Epithelial cell of prostate (primary cell): ENCODE measurements around the gene PRKCB.
A peak's percentile ranks its signal among the peaks of the same experiment; 100 is the strongest.
"Not testable (repeated sequence)": the region's sequence is repeated elsewhere in the genome, so short reads cannot be mapped to it uniquely, and the experiment has no call there.

Experiments used
- DNase-seq: peaks from one replicate; pipeline ENCODE4 v3.0.0-alpha.2; 2011; ENCODE audit warnings: low read depth, low spot score
- H3K27ac ChIP-seq: fragments of 450-650 bp; 2 replicates; pipeline ENCODE4 v1.5.1; 2017; ENCODE audit warnings: mild to moderate bottlenecking

The PRKCB gene

DNA sequence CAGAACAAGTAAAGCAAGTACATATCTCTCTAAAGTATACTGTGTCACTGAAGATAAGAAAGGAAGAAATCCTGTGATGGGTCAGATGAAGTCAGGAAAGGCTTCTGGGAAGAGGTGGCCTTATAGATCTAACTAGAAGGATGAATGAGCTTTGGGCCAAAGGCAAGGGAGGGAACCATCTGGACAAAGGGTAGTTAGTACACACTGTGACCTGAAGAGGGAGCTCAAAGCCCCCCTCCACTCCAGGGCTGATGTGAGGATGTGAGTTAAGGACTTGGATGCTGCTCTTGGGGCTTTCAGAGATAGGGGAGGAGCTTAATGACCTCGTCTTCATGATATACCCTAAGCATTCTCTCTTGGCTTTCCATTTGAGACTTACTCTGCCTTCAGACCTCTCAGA is 235.1 kb downstream of the PRKCB start:
- H3K27ac ChIP-seq = no peak overlapping the region
- DNase-seq = no peak

DNA sequence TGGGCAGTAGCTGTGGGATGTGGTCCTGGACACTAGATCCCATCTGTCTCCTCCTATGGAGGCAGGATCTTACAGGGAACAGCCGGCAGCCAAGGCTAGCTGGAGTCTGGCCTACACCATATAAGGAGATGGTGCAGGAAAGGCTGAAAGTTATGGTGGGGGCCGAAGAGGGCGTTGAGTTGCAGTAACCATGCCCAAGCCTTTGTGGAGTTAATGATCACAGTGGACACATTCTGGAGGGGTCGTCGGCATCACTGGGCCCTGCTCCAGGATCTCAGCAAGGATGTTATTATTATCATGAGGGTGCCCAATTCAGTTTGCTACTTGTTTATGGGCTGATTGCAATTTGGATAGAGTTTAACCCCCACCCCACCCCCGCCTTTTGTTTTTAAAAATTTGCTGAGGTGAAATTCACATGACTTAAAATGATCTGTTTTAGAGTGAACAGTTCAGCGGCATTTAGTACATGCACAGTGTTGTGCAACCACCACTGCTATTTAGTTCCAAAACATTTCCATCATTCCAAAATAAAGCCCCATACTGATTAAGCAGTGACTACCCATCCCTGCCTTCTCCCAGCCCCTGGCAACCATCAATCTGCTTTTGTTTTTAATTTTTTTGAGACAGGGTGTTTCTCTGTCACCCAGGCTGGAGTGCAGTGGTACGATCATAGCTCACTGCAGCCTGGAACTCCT is 236.0 kb downstream of the PRKCB start:
- no peak overlapping the region for H3K27ac ChIP-seq
- no peak for DNase-seq

DNA sequence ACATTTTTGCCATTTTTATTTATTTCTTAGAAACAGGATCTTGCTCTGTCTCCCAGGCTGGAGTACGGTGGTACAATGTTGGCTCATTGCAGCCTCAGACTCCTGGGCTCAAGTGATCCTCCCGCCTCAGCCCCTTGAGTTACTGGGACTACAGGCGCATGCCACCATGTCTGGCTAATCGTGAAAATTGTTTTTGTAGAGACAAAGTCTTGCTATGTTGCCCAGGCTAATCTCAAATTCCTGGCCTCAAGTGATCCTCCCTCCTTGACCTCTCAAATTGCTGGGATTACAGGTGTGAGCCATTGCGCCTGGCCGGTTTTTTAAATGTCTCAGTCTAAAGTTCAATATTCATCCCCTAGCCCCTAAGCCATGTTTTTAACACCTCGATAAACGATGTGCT is 237.5 kb downstream of the PRKCB start:
- no peak overlapping the region for H3K27ac ChIP-seq
- no peak for DNase-seq

DNA sequence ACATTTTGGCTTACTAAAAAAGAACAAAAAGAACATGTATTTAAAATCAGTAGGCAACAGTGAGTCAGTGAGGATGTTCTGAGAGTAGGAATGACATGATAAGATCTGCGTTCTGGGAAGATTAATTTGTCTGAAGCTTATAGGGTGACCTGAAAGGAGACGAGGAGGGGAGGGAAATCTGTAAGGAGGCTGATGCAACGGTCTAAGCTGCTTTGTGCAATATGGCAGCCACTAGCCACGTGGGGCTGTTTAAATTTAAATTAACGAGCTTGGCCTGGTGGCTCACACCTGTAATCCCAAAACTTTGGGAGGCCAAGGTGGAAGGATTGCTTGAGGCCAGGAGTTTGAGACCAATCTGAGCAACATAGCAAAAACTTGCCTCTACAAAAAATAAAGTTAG is 238.8 kb downstream of the PRKCB start:
- DNase-seq = no peak
- no peak overlapping the region for H3K27ac ChIP-seq

DNA sequence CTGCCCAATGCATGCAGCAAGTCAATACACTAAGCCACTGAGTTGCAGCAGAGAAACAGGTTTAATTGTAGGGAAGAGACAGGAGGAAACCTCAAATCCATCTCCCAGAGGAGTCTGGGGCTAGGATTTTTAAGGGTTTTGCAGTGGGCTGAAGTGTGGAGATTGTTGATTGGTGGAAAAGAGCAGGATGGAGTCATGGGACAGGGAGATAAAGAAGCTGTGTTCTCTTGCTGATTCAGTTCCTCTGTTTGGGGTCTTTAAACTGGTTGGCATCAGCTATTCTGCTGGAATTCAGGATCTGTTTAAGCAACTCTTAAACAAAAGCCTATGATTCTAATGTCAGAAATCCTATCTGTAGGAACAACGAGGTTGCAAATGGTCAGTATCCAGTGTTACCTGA is 239.5 kb downstream of the PRKCB start:
- no peak for DNase-seq
- H3K27ac ChIP-seq = no peak overlapping the region

DNA sequence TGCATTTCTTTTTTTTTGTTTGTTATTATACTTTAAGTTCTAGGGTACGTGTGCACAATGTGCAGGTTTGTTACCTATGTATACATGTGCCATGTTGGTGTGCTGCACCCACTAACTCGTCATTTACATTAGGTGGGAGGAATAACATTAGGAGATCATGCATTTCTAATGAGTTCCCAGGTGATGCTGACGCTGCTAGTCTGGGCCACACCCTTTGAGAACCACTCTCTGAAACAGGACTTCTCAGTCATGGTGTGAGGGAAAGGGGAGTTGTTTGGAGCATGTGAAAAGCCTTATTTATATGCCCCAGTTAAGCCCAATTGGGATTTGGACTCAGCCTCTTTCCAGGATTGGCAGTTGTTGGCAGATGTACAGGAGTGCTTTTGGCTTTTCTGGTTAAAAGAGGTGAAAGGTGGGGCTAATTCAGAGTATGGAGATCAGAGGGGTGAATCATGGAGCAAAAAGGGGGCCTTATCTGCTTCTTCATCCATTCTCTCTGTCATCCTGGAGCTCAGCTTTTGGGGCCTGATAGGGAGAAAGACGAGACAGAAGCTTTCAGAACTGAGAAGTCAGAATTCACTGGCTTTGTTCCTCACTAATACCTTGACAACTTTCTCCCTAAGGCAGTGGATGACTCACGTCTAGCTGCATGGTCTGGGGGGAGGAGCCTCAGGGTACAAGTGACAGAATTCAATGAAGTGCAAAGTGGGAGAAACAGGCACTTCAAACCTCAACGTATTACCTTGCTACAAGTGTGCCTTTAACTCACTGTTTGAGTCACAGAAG is 240.3 kb downstream of the PRKCB start:
- no peak overlapping the region for H3K27ac ChIP-seq
- peak; percentile 3 for DNase-seq

DNA sequence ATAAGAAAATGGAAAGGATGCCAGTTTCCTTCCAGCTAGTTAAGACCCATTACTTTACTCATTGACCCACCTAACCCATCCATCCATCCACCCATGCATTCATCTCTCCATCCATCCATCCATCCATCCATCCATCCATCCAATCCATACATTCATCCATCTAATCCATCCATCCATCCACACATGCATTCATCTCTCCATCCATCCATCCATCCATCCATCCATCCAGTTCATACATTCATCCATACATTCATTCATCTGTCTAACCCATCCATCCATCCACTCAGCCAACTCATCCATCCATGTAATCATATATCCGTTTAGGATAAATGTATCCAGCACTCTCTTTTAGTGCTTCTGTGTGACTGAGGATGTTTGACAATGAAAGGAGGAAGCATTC is 241.5 kb downstream of the PRKCB start:
- no peak for DNase-seq

DNA sequence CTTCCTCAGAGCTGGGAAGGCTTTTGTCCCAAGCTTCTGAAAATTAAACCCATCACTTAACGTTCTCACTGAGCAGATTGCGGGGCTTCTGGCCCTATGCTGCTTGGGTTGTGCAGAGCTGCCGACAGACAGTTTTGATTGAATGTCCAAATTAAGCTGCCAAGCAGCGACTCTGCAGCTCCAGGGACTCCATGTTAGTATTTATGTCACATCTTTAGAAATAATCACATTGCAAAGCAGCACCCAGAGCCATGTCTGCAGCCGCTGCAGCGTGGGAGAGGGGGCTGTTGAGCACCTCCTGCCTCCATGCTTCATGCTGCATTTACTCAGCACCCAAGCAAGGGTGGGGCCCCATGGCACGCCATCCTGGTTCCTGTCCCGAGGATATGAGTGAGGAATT is 242.2 kb downstream of the PRKCB start:
- DNase-seq = no peak

More for the DNA sequence above, 241.5 kb downstream of the PRKCB start:
- no peak overlapping the region for H3K27ac ChIP-seq

DNA sequence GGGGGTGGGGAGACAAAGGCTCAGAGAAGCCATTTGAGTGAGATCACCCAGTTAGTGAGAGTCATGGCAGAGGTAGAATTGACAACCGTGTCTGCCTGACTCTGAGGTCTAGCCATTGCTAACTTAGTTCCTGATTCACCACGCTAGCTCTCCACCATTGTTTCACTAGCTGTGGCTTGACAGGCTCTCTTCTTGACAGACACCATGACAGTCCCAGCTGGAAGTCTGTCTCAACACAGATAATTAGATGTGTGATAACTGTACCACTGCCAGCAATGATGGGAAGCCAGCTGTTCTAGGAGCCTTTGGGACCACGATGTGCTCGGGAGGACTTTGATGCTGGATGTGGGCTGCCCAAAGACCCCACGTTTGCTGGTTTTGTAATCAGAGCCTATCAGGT is 249.9 kb downstream of the PRKCB start:
- no peak overlapping the region for H3K27ac ChIP-seq
- no peak for DNase-seq

More for the DNA sequence above, 242.2 kb downstream of the PRKCB start:
- H3K27ac ChIP-seq = no peak overlapping the region

DNA sequence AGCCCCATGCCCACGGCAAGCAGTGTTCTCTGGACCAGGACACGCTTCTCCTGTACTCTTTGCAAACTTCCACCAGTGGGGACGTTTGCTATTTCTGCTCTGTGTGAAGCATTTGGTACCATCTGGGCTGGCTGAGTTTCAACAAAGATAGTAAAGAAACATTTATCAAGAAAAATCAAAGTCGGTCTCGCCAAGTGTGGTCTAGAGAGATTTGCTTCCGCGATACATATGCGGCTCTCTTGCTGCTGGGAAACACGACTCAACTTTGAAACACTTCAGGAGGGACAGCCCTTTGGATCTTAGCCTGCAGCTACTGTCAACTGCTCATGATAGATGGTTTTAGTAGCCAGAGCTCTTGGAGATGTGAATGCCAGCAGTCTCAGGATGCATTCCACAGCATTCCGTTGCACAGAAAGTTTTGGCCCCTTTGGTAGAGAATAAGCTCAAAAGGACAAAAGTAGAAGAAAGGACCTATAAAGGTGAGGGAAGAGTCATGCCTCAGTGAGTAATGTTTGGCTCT is 252.2 kb downstream of the PRKCB start:
- H3K27ac ChIP-seq = no peak overlapping the region
- DNase-seq = no peak

DNA sequence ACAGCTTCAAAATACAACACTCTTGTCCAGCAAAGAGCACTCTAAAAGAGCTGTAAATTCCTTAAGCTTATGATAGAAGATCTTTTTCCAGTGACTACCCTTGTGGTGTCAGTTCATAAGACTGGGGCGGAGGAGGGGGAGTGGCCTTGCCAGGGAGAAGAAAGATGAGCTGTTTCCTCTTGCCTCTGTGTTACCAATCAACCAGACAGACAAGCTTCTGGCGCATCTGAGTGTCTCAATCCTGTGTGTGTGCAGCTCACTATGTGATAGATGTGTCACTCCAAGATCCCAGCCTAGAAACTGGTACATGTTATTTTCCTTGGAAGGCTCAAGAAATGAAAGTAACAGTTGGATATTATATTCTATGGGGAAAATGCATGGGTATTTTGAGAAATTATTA is 253.0 kb downstream of the PRKCB start:
- no peak overlapping the region for H3K27ac ChIP-seq
- no peak for DNase-seq

DNA sequence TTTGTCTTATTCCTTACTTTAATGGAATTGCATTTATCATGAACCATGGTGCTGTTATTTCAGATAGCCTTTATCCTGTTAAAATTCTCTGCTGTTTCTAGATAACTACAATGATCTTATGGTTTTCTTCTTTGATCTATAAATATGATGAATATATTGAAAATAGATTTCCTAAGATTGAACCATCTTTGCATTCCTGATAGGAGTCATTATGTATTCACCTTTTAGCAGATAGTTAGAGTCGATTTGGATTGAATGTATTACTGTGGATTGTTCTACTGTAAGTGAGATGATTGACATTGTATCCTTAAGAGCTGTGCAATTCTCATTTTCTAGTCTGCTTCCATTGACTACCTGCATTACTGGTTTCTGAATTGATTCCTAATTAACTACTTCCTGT is 255.3 kb downstream of the PRKCB start:
- DNase-seq = no peak
- H3K27ac ChIP-seq = no peak overlapping the region

DNA sequence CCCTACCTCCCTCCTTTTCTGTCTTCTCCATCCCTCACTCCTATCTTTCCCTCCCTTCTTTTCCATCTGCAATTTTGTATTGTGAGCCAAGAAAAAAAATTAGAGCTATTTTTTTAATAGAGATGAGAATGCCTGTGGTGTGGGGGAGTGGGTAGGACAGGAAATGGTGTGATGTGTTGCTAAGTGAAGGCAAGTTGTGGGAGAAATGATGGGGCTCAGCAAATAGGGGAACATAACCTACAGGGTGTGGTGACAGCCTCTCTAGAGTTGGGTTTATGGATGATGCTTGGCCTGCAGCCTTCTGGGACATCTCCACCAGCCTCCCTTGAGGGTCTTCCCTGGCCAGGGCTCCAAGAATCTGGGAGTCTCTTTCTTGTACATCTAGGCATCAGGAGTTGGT is 257.3 kb downstream of the PRKCB start:
- DNase-seq = no peak
- no peak overlapping the region for H3K27ac ChIP-seq

DNA sequence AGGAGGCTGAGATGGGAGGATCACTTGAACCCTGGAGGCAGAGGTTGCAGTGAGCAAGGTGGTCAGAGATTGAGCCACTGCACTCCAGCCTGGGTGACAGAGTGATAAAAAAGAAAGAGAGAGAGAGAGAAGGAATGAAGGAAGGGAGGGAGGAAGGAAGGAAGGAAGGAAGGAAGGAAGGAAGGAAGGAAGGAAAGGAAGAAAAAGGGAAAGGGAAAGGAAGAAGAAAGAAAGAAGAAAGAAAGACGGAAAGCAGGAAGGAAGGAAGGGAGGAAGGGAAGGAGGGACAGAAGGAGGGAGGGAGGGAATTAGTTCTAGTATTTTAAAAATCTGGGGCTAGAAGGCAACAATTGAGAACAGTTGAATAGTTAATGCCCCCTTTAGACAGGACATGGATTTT is 258.9 kb downstream of the PRKCB start:
- no peak for DNase-seq
- H3K27ac ChIP-seq = no peak overlapping the region

DNA sequence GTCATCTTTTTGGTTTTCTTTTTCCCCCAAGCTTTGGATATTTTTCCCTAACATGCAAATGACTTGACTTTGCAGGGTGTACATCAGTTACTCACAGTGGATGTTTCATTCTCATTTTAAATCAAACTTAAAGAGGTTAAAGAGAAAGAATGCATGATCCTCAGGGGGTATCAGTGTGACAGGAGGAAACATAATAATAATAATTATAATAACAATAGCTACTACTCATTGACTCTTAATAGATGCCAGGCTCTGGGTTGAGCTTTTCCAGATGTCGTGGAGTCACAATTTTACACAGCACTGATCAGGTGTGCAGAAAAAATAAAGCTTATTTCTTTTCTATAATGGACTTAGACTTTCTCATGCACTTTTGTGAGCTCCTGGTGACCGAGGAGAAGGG is 263.1 kb downstream of the PRKCB start:
- no peak for DNase-seq
- H3K27ac ChIP-seq = no peak overlapping the region

DNA sequence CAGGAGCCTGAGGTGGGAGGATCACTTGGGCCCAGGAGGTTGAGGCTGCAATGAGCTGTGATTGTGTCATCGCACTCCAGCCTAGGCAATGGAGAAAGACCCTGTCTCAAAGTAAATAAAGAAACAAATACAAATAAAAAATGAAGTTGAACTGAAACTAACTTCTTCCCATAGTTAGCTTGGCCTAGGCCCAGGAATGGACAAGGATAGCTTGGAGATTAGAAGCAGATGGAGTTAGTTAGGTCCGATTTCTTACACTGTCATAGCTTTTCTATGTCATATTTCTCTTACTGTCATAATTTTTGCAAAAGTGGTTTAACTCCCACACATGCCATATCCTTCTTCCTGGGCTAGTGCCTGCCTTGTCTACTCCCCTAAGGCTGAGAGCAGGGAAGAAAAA is 265.6 kb downstream of the PRKCB start:
- H3K27ac ChIP-seq = no peak overlapping the region
- DNase-seq = no peak

DNA sequence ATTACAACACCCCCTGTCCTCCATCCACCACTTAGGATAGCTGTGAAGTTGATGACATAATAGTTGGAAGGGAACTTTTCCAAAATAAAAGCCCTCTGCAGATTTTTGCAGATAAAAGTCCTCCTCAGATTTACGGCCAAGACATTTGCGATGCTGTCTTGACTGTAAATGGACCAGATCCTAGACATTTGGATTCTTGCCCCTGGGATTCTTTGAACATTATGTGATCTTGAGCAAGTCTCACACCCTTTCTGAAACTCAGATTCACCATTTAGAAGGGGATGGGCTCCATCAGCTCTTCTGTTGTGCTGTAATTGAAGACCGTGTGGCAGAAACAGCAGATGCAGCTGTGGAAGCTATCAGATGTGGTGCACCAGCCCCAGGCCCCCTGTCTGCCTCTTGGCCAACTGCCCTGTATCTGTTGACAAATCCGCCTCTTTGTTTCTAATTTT is 266.5 kb downstream of the PRKCB start:
- H3K27ac ChIP-seq = no peak overlapping the region
- no peak for DNase-seq

DNA sequence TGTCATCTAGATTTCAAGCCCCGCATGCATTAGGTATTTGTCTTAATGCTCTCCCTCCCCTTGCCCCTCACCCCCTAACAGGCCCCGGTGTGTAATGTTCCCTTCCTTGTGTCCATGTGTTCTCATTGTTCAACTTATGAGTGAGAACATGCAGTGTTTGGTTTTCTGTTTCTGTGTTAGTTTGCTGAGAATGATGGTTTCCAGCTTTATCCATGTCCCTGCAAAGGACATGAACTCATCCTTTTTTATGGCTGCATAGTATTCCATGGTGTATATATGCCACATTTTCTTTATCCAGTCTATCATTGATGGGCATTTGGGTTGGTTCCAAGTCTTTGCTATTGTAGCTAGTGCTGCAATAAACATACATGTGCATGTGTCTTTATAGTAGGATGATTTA is 269.7 kb downstream of the PRKCB start:
- H3K27ac ChIP-seq = not testable (repeated sequence)

DNA sequence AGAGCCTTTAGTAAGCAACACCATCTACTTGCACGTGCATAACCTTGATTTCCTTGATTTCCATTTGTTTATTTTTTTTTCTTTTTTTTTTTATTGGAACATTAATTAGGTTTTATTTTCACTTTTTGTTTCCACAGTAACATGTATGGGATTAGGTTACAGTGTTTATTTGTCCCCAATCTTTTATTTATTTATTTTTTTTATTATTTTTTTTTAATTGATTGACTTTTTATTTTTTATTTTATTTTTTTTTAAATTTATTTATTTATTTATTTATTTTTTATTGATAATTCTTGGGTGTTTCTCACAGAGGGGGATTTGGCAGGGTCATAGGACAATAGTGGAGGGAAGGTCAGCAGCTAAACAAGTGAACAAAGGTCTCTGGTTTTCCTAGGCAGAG is 272.3 kb downstream of the PRKCB start:
- not testable (repeated sequence) for H3K27ac ChIP-seq, DNase-seq

More for the DNA sequence above, 269.7 kb downstream of the PRKCB start:
- DNase-seq = not testable (repeated sequence)

DNA sequence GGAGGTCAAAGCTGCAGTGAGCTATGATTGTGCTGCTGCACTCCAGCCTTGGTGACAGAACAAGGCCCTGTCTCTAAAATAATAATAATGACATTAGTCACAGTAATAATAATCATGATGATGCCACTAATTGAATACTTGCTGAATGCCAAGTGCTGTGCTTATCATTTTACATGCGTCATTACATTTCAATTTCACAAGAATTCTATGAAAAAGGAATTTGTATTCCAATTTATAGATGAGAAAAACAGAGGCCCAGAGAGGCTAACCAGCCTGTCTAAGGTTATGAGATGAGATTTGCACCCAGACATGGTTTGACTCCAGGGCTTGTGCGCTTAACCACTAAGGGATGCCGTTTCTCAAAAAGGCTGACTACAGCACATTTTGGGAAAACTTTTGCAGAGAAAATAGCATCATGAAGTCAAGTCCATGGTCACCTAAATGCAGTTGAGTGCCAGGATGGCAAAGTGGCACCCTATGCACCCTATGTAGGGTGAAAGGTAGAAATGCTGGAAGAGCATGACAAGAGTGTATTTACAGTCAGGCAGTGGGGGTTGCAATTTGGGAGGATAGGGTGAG is 276.0 kb downstream of the PRKCB start:
- no peak overlapping the region for H3K27ac ChIP-seq
- DNase-seq = no peak

DNA sequence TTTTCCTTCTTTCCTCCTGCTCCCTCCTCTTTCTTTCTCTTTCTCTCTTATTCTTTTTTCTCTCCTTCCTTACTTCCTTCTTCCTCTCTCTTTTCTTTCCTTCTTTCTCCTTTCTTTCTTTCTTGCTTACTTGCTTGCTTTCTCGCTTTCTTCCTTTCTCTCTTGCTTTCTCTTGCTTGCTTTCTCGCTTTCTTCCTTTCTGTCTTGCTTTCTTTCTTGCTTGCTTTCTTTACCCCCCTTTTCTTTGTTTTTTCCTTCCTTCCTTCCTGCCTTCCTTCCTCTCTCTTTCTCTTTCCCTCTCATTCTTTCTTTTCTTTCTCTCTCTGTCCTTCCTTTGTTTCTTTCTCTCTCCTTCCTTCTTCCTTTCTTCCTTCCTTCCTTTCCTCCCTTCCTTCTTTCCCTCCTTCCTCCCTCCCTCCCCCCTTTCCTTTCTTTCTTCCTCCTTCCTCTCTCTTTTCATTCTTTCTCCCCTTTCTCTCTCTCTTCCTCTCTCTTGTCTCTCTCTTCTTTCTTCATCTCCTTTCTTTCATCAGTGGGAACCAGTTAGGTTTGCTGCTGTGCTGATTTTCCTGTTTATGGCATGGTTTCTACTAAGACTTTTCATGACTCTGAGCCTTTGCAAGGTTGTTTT is 277.4 kb downstream of the PRKCB start:
- no peak for DNase-seq
- H3K27ac ChIP-seq = no peak overlapping the region
